Activated CD8-positive, alpha-beta T cell treated with anti-CD3 and anti-CD28 coated beads for 36 hours (primary cell): ENCODE measurements around the gene GUCY2F. TPM values are rescaled to one million over a fixed set of nuclear protein-coding genes. Genes with fewer than 3 reads are reported as not detected.

Source experiments
- ATAC-seq: fragments of 200-7000 bp; cut with Tn5 transposase; one replicate; pipeline ENCODE4 v1.10.0; 2021; ENCODE audit warnings: mild to moderate bottlenecking, moderate library complexity
- CTCF ChIA-PET: fragments of 350-600 bp; sonication (Branson Sonifier 250); formaldehyde crosslinking; loops from one replicate; lab custom pipeline; 2021; ENCODE audit warnings: antibody characterized with exemption; lab: Charles Lee
- POLR2A ChIA-PET: fragments of 350-600 bp; sonication (Branson Sonifier 250); formaldehyde crosslinking; loops from one replicate; lab custom pipeline; 2021; ENCODE audit warnings: antibody characterized with exemption; lab: Charles Lee
- DNase-seq: peaks from one replicate; pipeline ENCODE4 v3.0.0-alpha.2; 2020
- H3K27ac Mint-ChIP-seq: one replicate; pipeline ENCODE4 v1.8.0; 2021; ENCODE audit warnings: mild to moderate bottlenecking, mixed read lengths
- H3K27me3 Mint-ChIP-seq: one replicate; pipeline ENCODE4 v1.8.0; 2021; ENCODE audit warnings: mixed read lengths
- H3K36me3 Mint-ChIP-seq: one replicate; pipeline ENCODE4 v1.8.0; 2021; ENCODE audit warnings: low read depth, mixed read lengths
- H3K4me1 Mint-ChIP-seq: one replicate; pipeline ENCODE4 v1.8.0; 2021; ENCODE audit warnings: low read depth, mixed read lengths
- H3K4me3 Mint-ChIP-seq: one replicate; pipeline ENCODE4 v1.8.0; 2021; ENCODE audit warnings: mild to moderate bottlenecking, moderate library complexity, mixed read lengths
- H3K9me3 Mint-ChIP-seq: one replicate; pipeline ENCODE4 v1.8.0; 2021; ENCODE audit warnings: mixed read lengths
- CTCF ChIP-seq: fragments of 200-600 bp; IDR thresholded peaks from one replicate; pipeline ENCODE4 v1.8.0; 2022; ENCODE audit warnings: antibody characterized with exemption, mild to moderate bottlenecking
- intact Hi-C: fragments of 100-400 bp; cut with micrococcal nuclease; formaldehyde crosslinking; loops from one replicate; pipeline ENCODE4 v1.10.0; 2022
- total RNA-seq, 2 experiments: library from RNA; stranded (reverse); gene quantifications; one replicate each; pipeline ENCODE4 v1.2.3, GENCODE V29; 2021

Gene GUCY2F
- total RNA-seq, 2 experiments from 2014 or later: not detected

GRCh38 chrX:109378281-109378680 lies 103.6 kb downstream of the GUCY2F start:
- Mint-ChIP-seq H3K4me1 (no peaks in the 10 kb centered on the region), H3K9me3 (no peaks in the 10 kb centered on the region)
- intact Hi-C loops: no loop called here

GRCh38 chrX:109374262-109374960 lies 107.5 kb downstream of the GUCY2F start:
- H3K36me3 Mint-ChIP-seq: no peaks in the 10 kb centered on the region
- H3K27me3 Mint-ChIP-seq: no peaks in the 10 kb centered on the region
- intact Hi-C loops: no loop called here
- ChIA-PET POLR2A (no interaction called here), CTCF (no interaction called here)
- no peak for TF ChIP-seq CTCF
- no peak overlapping the region for H3K4me3 Mint-ChIP-seq
- no peaks in the 10 kb centered on the region for H3K4me1 Mint-ChIP-seq
- no peaks in the 10 kb centered on the region for H3K9me3 Mint-ChIP-seq
- DNase-seq (no peak), ATAC-seq (no peak)
- H3K27ac Mint-ChIP-seq: no peak overlapping the region

More at GRCh38 chrX:109378281-109378680, 103.6 kb downstream of the GUCY2F start:
- CTCF ChIA-PET: no interaction called here
- H3K4me3 Mint-ChIP-seq: no peak overlapping the region
- no peaks in the 10 kb centered on the region for H3K36me3 Mint-ChIP-seq
- H3K27ac Mint-ChIP-seq: no peak overlapping the region
- no peak for DNase-seq
- ATAC-seq: no peak
- TF ChIP-seq CTCF: no peak
- no peaks in the 10 kb centered on the region for H3K27me3 Mint-ChIP-seq
- POLR2A ChIA-PET: no interaction called here

GRCh38 chrX:109373468-109373867 lies 108.4 kb downstream of the GUCY2F start:
- H3K27me3 Mint-ChIP-seq: no peaks in the 10 kb centered on the region
- no peak overlapping the region for H3K4me3 Mint-ChIP-seq
- no peaks in the 10 kb centered on the region for H3K4me1 Mint-ChIP-seq
- no peaks in the 10 kb centered on the region for H3K9me3 Mint-ChIP-seq
- no peak for DNase-seq
- intact Hi-C loops: no loop called here
- CTCF ChIA-PET: no interaction called here
- no peaks in the 10 kb centered on the region for H3K36me3 Mint-ChIP-seq
- no peak for TF ChIP-seq CTCF
- ATAC-seq: no peak
- POLR2A ChIA-PET: no interaction called here
- no peak overlapping the region for H3K27ac Mint-ChIP-seq

- intact Hi-C loops: no loop called here
- no peaks in the 10 kb centered on the region for H3K27me3 Mint-ChIP-seq
- no peaks in the 10 kb centered on the region for H3K9me3 Mint-ChIP-seq
- ATAC-seq (no peak), DNase-seq (no peak)
- ChIA-PET POLR2A (no interaction called here), CTCF (no interaction called here)
- no peak overlapping the region for H3K27ac Mint-ChIP-seq
- no peaks in the 10 kb centered on the region for H3K36me3 Mint-ChIP-seq
- H3K4me3 Mint-ChIP-seq: no peak overlapping the region
- no peaks in the 10 kb centered on the region for H3K4me1 Mint-ChIP-seq
- TF ChIP-seq CTCF: no peak
Measured at GRCh38 chrX:109372716-109373115, 109.2 kb downstream of the GUCY2F start.

- Mint-ChIP-seq H3K4me3 (no peak overlapping the region), H3K4me1 (no peaks in the 10 kb centered on the region), H3K36me3 (no peaks in the 10 kb centered on the region), H3K27ac (no peak overlapping the region), H3K27me3 (no peaks in the 10 kb centered on the region), H3K9me3 (no peaks in the 10 kb centered on the region)
- no peak for DNase-seq
- intact Hi-C loops: no loop called here
- ChIA-PET POLR2A (no interaction called here), CTCF (no interaction called here)
- no peak for ATAC-seq
- TF ChIP-seq CTCF: no peak
Measured at GRCh38 chrX:109372291-109372690, 109.6 kb downstream of the GUCY2F start.
